HFFc6 (cell line): Measurements from ENCODE around the gene FCHSD1. TPM values are rescaled to one million over a fixed set of nuclear protein-coding genes. Genes with fewer than 3 reads are reported as not detected.

Source experiments
- DNase-seq: peaks from one replicate; pipeline ENCODE4 v3.0.0-alpha.2; 2018
- H3K27ac Mint-ChIP-seq: 2 replicates; pipeline ENCODE4 v1.8.0; 2020; ENCODE audit warnings: mild to moderate bottlenecking, mixed read lengths
- H3K27me3 Mint-ChIP-seq: 2 replicates; pipeline ENCODE4 v1.8.0; 2021; ENCODE audit warnings: mild to moderate bottlenecking, moderate library complexity, mixed read lengths; ENCODE audit not compliant: insufficient read depth
- H3K36me3 Mint-ChIP-seq: 2 replicates; pipeline ENCODE4 v1.8.0; 2021; ENCODE audit warnings: low read depth, mixed read lengths
- H3K4me1 Mint-ChIP-seq: 2 replicates; pipeline ENCODE4 v1.8.0; 2020; ENCODE audit warnings: low read depth, mixed read lengths
- H3K4me3 Mint-ChIP-seq: 2 replicates; pipeline ENCODE4 v1.8.0; 2020; ENCODE audit warnings: mild to moderate bottlenecking, moderate library complexity, mixed read lengths
- H3K9me3 Mint-ChIP-seq: 2 replicates; pipeline ENCODE4 v1.8.0; 2020; ENCODE audit warnings: mild to moderate bottlenecking, mixed read lengths
- CTCF ChIP-seq: fragments of 200-600 bp; sonication (generic); IDR thresholded peaks from 2 replicates; pipeline ENCODE4 v1.5.0; 2021; ENCODE audit warnings: antibody characterized with exemption, mild to moderate bottlenecking
- total RNA-seq, 6 experiments: library from RNA; stranded (reverse); fragmentation: NEBNext Ultra II Directional; extraction: Animal tissue kit (Norgen Biotek cat#: 25700); gene quantifications; 2 replicates in 1 of 6; 3 replicates in 5 of 6; pipeline ENCODE4 v1.2.3, GENCODE V29; 2021

Gene FCHSD1
- total RNA-seq, 6 experiments from 2014 or later = 20.8 to 31.7 (median 25.3) TPM

DNA sequence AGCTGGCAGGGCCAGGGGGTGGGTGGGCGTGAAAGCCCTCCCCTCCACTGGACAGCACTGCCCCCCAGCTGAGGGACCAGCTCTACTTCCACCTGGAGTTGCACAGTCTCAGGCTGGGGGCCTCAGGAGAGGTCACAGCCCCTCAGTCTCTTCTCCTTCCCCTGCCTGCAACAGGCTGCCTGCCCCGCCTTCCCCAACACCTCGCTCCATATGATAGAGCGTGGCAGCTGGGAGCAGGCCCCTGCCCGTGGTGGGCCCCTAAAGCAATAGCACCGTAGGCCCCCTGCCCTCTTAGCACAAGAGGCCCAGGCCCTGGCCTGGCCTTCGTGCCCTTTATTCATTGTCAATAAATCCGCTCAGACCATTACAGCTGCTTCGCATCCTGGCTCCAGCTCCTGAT lies 10.5 kb downstream of the FCHSD1 start:
- H3K27me3 Mint-ChIP-seq = no peaks in the 10 kb centered on the region
- H3K4me3 Mint-ChIP-seq = no peak overlapping the region
- no peaks in the 10 kb centered on the region for H3K9me3 Mint-ChIP-seq
- peaks cover 32% of the 10 kb centered on the region for H3K4me1 Mint-ChIP-seq
- TF ChIP-seq CTCF = no peak
- H3K27ac Mint-ChIP-seq = no peak overlapping the region
- H3K36me3 Mint-ChIP-seq = peaks cover 21% of the 10 kb centered on the region
- DNase-seq = no peak

- peaks cover 22% of the 10 kb centered on the region for H3K36me3 Mint-ChIP-seq
- no peaks in the 10 kb centered on the region for H3K9me3 Mint-ChIP-seq
Observed at GRCh38 chr5:141640051-141640415, 11.2 kb downstream of the FCHSD1 start.

DNA sequence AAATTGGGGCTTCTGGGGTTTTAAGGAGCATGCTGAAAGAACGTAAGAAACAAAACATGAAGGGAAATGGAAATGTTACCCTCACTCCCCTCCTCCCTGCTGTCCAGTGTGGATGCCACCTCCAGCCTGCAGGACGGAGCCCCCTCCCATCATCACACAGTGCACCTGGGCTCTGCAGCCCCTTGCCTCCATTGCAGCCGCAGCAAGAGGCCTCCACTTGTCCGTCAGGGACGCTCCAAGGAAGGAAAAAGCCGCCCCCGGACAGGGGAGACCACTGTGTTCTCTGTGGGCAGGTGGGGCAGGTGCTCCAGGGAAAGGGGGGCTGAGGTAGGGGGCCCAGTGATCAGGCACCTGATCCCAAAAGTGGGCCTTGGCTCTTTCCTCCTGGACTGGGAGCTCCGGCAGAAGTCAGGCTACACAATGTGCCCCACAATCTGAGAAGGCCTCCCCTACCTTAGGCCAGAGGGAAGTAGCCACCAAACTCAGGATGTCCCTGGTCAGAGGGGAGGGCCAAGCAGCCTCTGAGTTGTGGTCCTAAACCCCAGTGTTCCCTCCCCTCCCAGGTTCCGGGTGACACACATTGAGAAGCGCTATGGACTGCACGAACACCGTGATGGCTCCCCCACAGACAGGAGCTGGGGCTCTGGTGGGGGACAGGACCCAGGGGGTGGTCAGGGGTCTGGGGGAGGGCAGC lies 11.7 kb downstream of the FCHSD1 start:
- peaks cover 21% of the 10 kb centered on the region for H3K36me3 Mint-ChIP-seq
- no peak for TF ChIP-seq CTCF
- H3K4me3 Mint-ChIP-seq = no peak overlapping the region
- H3K4me1 Mint-ChIP-seq = peaks cover 43% of the 10 kb centered on the region
- no peak overlapping the region for H3K27ac Mint-ChIP-seq
- H3K27me3 Mint-ChIP-seq = no peaks in the 10 kb centered on the region
- no peaks in the 10 kb centered on the region for H3K9me3 Mint-ChIP-seq
- no peak for DNase-seq

More at GRCh38 chr5:141640051-141640415, 11.2 kb downstream of the FCHSD1 start:
- DNase-seq = no peak
- Mint-ChIP-seq H3K4me1 (peaks cover 38% of the 10 kb centered on the region), H3K27ac (no peak overlapping the region), H3K4me3 (no peak overlapping the region), H3K27me3 (no peaks in the 10 kb centered on the region)
- no peak for TF ChIP-seq CTCF

GRCh38 chr5:141638771-141639170 lies 12.4 kb downstream of the FCHSD1 start:
- H3K4me1 Mint-ChIP-seq = peaks cover 51% of the 10 kb centered on the region
- no peak for TF ChIP-seq CTCF
- H3K27ac Mint-ChIP-seq = no peak overlapping the region
- H3K27me3 Mint-ChIP-seq = no peaks in the 10 kb centered on the region
- no peaks in the 10 kb centered on the region for H3K9me3 Mint-ChIP-seq
- peak overlapping the region; percentile 98; the same call in 1 of the 2 replicates for H3K4me3 Mint-ChIP-seq
- no peak for DNase-seq
- peaks cover 27% of the 10 kb centered on the region for H3K36me3 Mint-ChIP-seq

DNA sequence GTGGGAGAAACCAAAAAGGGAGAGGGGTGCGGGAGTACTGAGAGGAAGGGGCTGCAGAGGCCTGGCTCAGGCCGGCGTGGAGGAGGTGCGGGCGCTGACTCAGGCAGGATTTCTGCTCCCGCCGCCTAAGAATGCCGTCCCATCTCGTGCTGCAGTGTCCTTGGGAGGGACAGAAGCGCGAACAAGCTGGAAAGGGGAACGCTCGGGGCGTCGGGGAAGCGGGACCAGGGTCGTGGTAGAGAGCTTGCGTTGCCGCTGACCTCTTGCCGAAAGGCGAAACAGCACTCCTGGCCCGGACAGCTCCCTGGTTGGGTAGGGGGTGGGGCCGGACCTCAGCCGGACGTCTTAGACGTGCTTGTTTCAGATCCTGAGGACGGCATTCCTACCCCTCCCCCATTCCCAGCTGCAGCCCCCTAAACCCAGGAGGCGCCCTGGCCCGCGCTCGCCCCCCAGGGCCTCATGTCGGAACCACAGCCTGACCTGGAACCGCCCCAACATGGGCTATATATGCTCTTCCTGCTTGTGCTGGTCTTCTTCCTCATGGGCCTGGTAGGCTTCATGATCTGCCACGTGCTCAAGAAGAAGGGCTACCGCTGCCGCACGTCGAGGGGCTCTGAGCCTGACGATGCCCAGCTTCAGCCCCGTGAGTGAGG lies 13.3 kb downstream of the FCHSD1 start:
- no peak overlapping the region for H3K27ac Mint-ChIP-seq
- no peaks in the 10 kb centered on the region for H3K9me3 Mint-ChIP-seq
- no peaks in the 10 kb centered on the region for H3K27me3 Mint-ChIP-seq
- no peak for DNase-seq
- peak overlapping the region; percentile 98 for H3K4me3 Mint-ChIP-seq
- H3K36me3 Mint-ChIP-seq = peaks cover 27% of the 10 kb centered on the region
- peaks cover 51% of the 10 kb centered on the region for H3K4me1 Mint-ChIP-seq
- no peak for TF ChIP-seq CTCF
